Neuron (in vitro differentiated cells): ENCODE results near the gene VILL.

Experiments used
- H2AFZ ChIP-seq: one replicate; pipeline ENCODE4 v1.6.1; 2013; ENCODE audit warnings: low read depth, mild to moderate bottlenecking, inconsistent platforms, low read length, moderate library complexity
- H3K27me3 ChIP-seq: one replicate; pipeline ENCODE4 v1.6.1; 2013; ENCODE audit warnings: low read length; ENCODE audit not compliant: insufficient read depth
- H3K36me3 ChIP-seq: one replicate; pipeline ENCODE4 v1.6.1; 2013; ENCODE audit warnings: low read length; ENCODE audit not compliant: insufficient read depth
- H3K4me1 ChIP-seq: one replicate; pipeline ENCODE4 v1.6.1; 2013; ENCODE audit warnings: low read length; ENCODE audit not compliant: insufficient read depth
- H3K4me3 ChIP-seq: 2 replicates; pipeline ENCODE4 v1.5.1; 2013; ENCODE audit warnings: mild to moderate bottlenecking, low read length, moderate library complexity
- H3K9me3 ChIP-seq: one replicate; pipeline ENCODE4 v1.6.1; 2013; ENCODE audit warnings: low read length

Gene VILL

GRCh38 chr3:37953707-37954394 lies 36.7 kb upstream of the VILL start:
- Histone ChIP-seq H3K36me3 (peaks cover 23% of the 10 kb centered on the region), H3K9me3 (peaks cover 5% of the 10 kb centered on the region), H3K4me3 (no peak overlapping the region), H2AFZ (no peak overlapping the region), H3K27me3 (no peaks in the 10 kb centered on the region), H3K4me1 (peaks cover 7% of the 10 kb centered on the region)

- Histone ChIP-seq H2AFZ (no peak overlapping the region), H3K27me3 (no peaks in the 10 kb centered on the region), H3K4me1 (peaks cover 7% of the 10 kb centered on the region), H3K4me3 (no peak overlapping the region), H3K9me3 (peaks cover 4% of the 10 kb centered on the region), H3K36me3 (peaks cover 16% of the 10 kb centered on the region)
Observed at GRCh38 chr3:37954881-37955280, 35.7 kb upstream of the VILL start.

DNA sequence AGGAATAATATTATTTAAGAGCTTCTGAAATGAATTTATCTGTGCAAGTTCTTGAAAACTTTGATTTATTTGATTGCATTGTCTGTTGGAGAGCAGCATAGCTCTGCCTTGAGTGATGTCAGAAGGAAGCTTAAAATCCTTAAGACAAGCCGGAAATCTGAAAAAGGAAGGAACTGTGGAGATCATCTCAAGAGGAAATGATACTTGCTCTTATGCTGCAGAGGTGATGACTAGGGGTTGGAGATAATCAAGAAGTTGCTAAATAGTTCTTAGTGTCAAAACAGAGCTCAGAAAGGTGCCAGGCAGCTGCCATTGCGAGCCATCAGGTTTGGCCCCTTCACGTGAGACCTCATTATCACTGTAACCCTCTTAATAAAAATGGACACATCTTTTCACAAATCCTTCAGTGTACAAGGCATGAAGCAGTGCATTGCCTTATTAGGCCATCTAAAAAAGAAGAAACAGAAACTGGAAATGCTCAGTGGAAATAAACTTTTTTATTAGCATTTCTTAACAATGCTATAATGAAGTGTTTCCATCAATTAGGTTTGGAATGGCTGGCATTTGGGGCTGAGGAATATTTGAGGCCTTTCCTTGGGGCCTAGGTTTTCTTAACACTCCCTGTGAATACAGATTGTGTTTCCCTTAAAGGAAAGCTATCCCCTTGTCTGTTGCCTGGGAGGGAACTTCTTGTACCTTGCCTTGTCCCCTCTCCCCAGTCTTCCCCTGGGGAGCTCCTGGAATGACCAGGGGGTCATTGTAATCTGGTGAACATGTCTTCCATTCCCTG lies 34.5 kb upstream of the VILL start:
- Histone ChIP-seq H3K36me3 (peaks cover 12% of the 10 kb centered on the region), H3K4me3 (no peak overlapping the region), H2AFZ (no peak overlapping the region), H3K27me3 (no peaks in the 10 kb centered on the region), H3K9me3 (peaks cover 4% of the 10 kb centered on the region), H3K4me1 (peaks cover 7% of the 10 kb centered on the region)

DNA sequence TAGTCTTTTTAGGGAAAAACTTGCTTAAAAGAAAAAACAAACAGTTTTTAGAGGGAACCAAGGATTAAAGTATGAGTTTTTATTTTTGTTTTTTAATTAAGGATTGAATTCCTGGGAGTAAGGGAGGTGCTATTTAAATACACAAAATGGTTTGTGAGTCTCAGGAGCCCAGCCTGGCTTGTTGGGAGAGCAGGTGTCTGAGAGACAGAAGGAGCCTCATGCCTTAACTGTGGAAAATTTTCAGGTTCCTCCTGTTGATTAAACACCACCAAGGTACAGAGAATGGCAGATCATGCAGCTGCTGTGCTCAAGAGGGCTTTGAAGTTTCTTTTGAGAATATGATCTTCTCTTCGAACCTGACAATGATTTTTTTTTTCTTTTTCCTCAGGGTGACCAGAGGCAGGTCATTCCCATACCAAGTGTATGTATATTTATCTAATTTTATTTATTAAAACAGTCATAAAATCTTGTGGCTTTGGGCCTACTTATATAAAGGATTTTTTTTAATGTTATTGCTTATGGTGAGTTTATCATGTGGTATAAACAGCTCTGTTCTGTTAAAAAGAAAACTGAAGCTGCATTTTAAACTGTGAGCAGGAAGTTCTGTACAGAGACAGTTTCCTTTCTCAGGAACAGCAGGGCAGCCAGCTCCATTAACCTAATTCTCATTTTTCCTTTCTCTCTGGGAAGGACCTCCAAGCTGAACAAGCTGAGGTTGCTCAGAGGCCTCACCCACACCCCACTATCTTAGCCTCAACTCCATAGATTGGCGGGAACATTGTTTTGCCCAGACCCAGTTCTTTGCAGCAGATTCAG lies 33.7 kb upstream of the VILL start:
- H3K4me1 ChIP-seq = peaks cover 7% of the 10 kb centered on the region
- H3K9me3 ChIP-seq = peaks cover 4% of the 10 kb centered on the region
- H3K36me3 ChIP-seq = peaks cover 12% of the 10 kb centered on the region
- no peaks in the 10 kb centered on the region for H3K27me3 ChIP-seq
- H3K4me3 ChIP-seq = no peak overlapping the region
- no peak overlapping the region for H2AFZ ChIP-seq

DNA sequence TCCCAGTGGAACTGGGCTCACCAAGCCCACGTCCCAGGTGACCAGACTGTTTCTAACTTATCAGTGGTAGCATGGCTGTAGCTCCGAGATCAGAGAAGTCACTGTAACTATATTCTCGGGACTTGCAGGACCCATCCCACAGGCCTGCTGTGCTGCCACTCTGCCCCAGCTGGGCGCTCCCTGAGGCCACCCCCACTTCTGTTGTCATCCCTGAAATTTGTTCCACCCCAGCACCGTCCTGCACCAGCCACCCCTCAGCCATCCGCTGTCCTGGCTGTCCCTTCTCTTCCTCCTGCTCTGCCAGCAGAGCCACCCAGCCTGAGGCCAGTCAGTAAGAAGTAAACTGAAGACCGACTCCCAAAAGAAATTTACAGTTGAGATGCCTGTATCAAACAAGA lies 33.0 kb upstream of the VILL start:
- H3K4me1 ChIP-seq = peaks cover 7% of the 10 kb centered on the region
- no peaks in the 10 kb centered on the region for H3K9me3 ChIP-seq
- H2AFZ ChIP-seq = no peak overlapping the region
- peaks cover 12% of the 10 kb centered on the region for H3K36me3 ChIP-seq
- no peaks in the 10 kb centered on the region for H3K27me3 ChIP-seq
- H3K4me3 ChIP-seq = no peak overlapping the region

DNA sequence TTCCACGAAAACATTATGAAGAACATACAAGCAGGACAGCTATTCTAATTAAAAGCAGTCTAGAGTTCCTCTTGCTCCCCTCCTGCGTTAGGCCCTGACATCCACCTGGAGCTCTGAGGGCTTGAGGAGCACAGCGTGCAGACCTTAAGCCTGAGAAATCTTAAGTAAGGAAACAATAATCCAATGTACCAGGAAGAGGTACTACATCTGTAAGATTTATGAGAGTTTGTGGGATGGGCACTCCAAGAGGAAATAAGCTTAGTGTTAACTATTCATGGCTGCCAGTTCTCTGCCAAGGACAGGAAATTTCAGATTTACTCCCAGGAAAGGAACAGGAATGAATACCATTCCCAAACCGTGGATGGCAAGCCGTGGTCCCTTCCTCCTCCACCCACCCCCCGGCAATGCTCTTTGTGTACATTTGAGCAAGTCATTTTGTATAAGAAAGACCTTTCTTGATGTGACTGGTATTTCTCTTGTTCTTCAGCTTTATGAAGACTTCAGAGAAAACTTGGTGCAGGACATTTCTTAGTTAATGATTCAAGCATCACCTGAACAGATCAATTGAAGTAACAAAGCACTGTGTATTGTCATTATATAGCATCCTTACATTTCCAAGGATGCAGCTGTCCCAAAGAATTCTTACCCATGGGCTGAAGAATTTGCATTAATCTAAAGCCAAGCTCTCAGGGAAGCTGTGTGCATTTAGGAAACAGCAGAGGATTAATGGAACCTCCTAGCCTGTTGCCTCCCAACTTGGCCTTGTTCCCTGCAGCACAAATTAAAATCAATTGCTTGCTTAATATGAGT lies 28.8 kb upstream of the VILL start:
- H2AFZ ChIP-seq = no peak overlapping the region
- H3K27me3 ChIP-seq = no peaks in the 10 kb centered on the region
- no peaks in the 10 kb centered on the region for H3K4me1 ChIP-seq
- no peak overlapping the region for H3K4me3 ChIP-seq
- H3K9me3 ChIP-seq = no peaks in the 10 kb centered on the region
- peaks cover 12% of the 10 kb centered on the region for H3K36me3 ChIP-seq

DNA sequence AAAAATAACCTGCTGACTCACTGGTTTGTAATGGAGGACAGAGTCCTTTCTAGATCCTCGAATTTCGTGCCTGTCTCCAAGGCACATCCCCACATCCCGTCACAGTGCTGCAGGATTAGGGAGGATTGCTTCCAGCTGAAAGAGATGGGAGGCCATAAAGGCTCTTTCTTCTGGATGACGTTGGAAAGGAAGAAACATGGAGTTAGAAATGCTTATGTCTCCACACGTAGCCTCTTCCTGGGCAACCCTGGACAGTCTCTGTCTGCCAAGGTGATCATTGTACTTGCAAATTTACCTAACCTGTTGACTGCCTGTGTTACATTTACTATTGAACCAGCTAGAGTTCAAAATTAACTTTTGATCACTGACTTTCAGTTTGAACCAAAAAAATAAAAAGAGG lies 27.6 kb upstream of the VILL start:
- H3K4me3 ChIP-seq = no peak overlapping the region
- no peaks in the 10 kb centered on the region for H3K27me3 ChIP-seq
- no peak overlapping the region for H2AFZ ChIP-seq
- H3K36me3 ChIP-seq = peaks cover 13% of the 10 kb centered on the region
- no peaks in the 10 kb centered on the region for H3K9me3 ChIP-seq
- no peaks in the 10 kb centered on the region for H3K4me1 ChIP-seq

- no peaks in the 10 kb centered on the region for H3K4me1 ChIP-seq
- no peak overlapping the region for H2AFZ ChIP-seq
- no peaks in the 10 kb centered on the region for H3K27me3 ChIP-seq
- no peaks in the 10 kb centered on the region for H3K9me3 ChIP-seq
- peaks cover 14% of the 10 kb centered on the region for H3K36me3 ChIP-seq
- no peak overlapping the region for H3K4me3 ChIP-seq
Observed at GRCh38 chr3:37963635-37964034, 27.0 kb upstream of the VILL start.

- Histone ChIP-seq H3K27me3 (no peaks in the 10 kb centered on the region), H3K9me3 (no peaks in the 10 kb centered on the region), H3K4me3 (no peak overlapping the region), H3K36me3 (peaks cover 14% of the 10 kb centered on the region), H2AFZ (no peak overlapping the region), H3K4me1 (no peaks in the 10 kb centered on the region)
Observed at GRCh38 chr3:37964146-37964545, 26.4 kb upstream of the VILL start.

DNA sequence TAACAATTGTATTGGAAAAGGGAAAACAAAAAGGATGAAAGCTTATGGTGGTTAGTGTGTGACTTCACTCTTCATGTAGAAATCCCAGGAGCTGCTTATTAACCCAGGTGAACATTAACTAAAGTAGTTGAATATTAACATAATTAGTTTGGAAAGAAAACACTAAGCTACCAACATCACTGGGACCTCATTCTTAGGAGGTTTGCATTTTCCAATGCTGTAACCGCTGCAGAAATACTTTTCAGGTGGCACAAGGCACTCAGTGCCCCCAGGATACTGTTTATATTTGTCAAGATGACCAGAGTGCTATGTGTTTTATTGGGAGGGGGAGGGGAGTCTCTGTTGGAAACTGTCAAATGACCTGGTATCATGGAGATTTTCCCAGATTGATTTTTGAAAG lies 25.9 kb upstream of the VILL start:
- Histone ChIP-seq H3K4me3 (no peak overlapping the region), H3K9me3 (no peaks in the 10 kb centered on the region), H3K27me3 (no peaks in the 10 kb centered on the region), H3K4me1 (no peaks in the 10 kb centered on the region), H3K36me3 (peaks cover 15% of the 10 kb centered on the region), H2AFZ (no peak overlapping the region)

- Histone ChIP-seq H3K27me3 (no peaks in the 10 kb centered on the region), H2AFZ (no peak overlapping the region), H3K9me3 (no peaks in the 10 kb centered on the region), H3K36me3 (peaks cover 28% of the 10 kb centered on the region), H3K4me3 (no peak overlapping the region), H3K4me1 (peaks cover 7% of the 10 kb centered on the region)
Observed at GRCh38 chr3:37967260-37967881, 23.2 kb upstream of the VILL start.

- H3K4me3 ChIP-seq = no peak overlapping the region
- H3K9me3 ChIP-seq = no peaks in the 10 kb centered on the region
- H3K4me1 ChIP-seq = peaks cover 7% of the 10 kb centered on the region
- no peaks in the 10 kb centered on the region for H3K27me3 ChIP-seq
- peaks cover 31% of the 10 kb centered on the region for H3K36me3 ChIP-seq
- no peak overlapping the region for H2AFZ ChIP-seq
Observed at GRCh38 chr3:37968199-37968598, 22.4 kb upstream of the VILL start.
